HG02970 (cell line): ENCODE measurements around the gene ENTPD7.
"Not testable (repeated sequence)": the region's sequence is repeated elsewhere in the genome, so short reads cannot be mapped to it uniquely, and the experiment has no call there.

Source experiments
- ATAC-seq: cut with Tn5 transposase; IDR thresholded peaks from one replicate; pipeline ENCODE4 v1.9.1; 2021; ENCODE audit warnings: mild to moderate bottlenecking, moderate library complexity, moderate number of reproducible peaks; ENCODE audit not compliant: unreplicated experiment, low FRiP score

The ENTPD7 gene

GRCh38 chr10:99742254-99742653 lies 82.9 kb downstream of the ENTPD7 start:
- no peak for ATAC-seq

GRCh38 chr10:99742701-99743100 lies 83.4 kb downstream of the ENTPD7 start:
- no peak for ATAC-seq

GRCh38 chr10:99743841-99744240 lies 84.5 kb downstream of the ENTPD7 start:
- no peak for ATAC-seq

GRCh38 chr10:99746166-99746565 lies 86.9 kb downstream of the ENTPD7 start:
- ATAC-seq = not testable (repeated sequence)

- no peak for ATAC-seq
Observed at GRCh38 chr10:99748823-99749451, 89.6 kb downstream of the ENTPD7 start.

GRCh38 chr10:99750641-99751040 lies 91.3 kb downstream of the ENTPD7 start:
- no peak for ATAC-seq

- ATAC-seq = no peak
Observed at GRCh38 chr10:99754670-99755069, 95.4 kb downstream of the ENTPD7 start.
